ENCODE data around the gene ATP5IF1. TPM values are rescaled to one million over a fixed set of nuclear protein-coding genes. Genes with fewer than 3 reads are reported as not detected.
A peak's percentile ranks its signal among the peaks of the same experiment; 100 is the strongest.

The ATP5IF1 gene
- total RNA-seq, 2 donors from 2014 or later = 472 to 881 TPM

DNA sequence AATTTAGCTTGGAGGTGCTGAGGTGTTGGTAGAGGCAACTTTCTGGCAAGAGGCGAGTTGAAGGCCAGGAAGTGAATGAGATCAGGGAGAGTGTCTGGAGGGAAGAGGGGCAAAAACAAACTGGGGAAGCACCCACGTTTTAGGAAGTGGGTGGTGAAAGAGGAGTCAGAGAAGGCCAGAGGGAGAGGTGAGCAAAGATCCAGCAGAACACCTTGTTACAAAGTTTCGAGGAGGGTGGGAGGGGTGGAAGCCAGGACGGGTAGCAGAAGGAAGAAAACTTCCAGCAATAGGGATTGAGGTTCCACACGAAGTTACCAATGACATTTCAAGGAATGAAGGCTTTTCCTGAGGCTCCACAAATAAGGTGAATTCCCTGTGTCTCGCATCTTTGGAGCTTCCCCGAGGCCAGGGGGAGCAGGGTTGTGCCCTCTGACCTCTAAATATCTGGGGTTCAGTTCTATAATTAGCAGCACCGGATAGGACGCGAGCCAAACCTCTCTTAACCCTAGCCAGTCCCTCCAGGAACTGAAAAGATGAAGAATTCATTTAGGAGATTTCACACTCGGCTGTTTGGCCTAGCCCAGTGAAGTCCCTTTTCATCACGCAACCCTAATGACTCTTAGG lies 22.8 kb downstream of the ATP5IF1 start:
- Histone ChIP-seq H3K4me3 (peak overlapping the region in 1 of 2 donors; percentile 93), H3K9me3 (no peaks in the 10 kb centered on the region), H3K27me3 (no peaks in the 10 kb centered on the region), H3K27ac (peak overlapping the region; percentile 47 to 73), H3K36me3 (no peaks in the 10 kb centered on the region), H3K4me1 (peaks cover 0 to 28% of the 10 kb centered on the region in 2 donors)
- TF ChIP-seq, protein P1, sequence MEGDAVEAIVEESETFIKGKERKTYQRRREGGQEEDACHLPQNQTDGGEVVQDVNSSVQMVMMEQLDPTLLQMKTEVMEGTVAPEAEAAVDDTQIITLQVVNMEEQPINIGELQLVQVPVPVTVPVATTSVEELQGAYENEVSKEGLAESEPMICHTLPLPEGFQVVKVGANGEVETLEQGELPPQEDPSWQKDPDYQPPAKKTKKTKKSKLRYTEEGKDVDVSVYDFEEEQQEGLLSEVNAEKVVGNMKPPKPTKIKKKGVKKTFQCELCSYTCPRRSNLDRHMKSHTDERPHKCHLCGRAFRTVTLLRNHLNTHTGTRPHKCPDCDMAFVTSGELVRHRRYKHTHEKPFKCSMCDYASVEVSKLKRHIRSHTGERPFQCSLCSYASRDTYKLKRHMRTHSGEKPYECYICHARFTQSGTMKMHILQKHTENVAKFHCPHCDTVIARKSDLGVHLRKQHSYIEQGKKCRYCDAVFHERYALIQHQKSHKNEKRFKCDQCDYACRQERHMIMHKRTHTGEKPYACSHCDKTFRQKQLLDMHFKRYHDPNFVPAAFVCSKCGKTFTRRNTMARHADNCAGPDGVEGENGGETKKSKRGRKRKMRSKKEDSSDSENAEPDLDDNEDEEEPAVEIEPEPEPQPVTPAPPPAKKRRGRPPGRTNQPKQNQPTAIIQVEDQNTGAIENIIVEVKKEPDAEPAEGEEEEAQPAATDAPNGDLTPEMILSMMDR (IDR thresholded peaks at IDR 0.05) = no peak
- no peak for DNase-seq (ENCODE audit: low spot score)

DNA sequence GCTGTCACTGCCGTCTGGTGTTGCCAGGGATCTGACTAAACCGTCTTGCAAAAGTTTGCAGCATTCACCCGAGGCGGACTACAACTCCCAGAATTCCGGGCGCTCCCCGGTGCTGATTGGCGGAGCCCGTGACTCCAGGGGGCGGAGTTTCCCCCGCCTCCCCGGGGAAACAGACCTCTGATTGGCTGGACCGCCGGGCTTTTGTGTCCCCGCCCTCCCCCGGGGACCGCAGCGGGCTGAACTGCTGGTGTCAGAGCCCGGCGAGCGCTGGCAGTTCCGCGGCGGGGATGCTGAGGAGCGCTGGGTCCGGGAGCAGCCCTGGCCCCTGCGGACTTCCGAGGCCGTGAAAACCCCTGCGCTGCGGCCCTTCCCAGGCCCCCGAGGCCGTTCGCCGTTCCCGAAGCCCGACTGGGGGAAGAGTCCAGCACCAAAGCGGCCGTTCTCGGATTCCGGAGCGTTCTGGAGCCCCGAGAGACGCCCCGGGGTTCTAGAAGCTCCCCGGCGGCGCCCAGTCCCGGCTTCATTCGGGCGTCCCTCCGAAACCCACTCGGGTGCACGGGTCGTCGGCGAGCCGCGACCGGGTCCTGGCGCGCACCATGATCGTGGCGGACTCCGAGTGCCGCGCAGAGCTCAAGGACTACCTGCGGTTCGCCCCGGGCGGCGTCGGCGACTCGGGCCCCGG lies 23.5 kb downstream of the ATP5IF1 start, which contains the start of gene SESN2:
Gene SESN2 (plus strand): TSS at position 267 of the 682 bp plus-strand sequence. CDS start 330 bp downstream, at position 597.
- peaks cover 0 to 28% of the 10 kb centered on the region in 2 donors for H3K4me1 ChIP-seq
- peak within 1 kb of the TSS; percentile 90 to 93 for H3K27ac ChIP-seq
- DNase-seq (ENCODE audit: low spot score) = peak; percentile 100
- no peaks in the 10 kb centered on the region for H3K27me3 ChIP-seq
- H3K4me3 ChIP-seq = peak within 1 kb of the TSS; percentile 89 to 93
- TF ChIP-seq, protein P1 (IDR thresholded peaks at IDR 0.05) = no peak
- no peaks in the 10 kb centered on the region for H3K9me3 ChIP-seq
- no peaks in the 10 kb centered on the region for H3K36me3 ChIP-seq

DNA sequence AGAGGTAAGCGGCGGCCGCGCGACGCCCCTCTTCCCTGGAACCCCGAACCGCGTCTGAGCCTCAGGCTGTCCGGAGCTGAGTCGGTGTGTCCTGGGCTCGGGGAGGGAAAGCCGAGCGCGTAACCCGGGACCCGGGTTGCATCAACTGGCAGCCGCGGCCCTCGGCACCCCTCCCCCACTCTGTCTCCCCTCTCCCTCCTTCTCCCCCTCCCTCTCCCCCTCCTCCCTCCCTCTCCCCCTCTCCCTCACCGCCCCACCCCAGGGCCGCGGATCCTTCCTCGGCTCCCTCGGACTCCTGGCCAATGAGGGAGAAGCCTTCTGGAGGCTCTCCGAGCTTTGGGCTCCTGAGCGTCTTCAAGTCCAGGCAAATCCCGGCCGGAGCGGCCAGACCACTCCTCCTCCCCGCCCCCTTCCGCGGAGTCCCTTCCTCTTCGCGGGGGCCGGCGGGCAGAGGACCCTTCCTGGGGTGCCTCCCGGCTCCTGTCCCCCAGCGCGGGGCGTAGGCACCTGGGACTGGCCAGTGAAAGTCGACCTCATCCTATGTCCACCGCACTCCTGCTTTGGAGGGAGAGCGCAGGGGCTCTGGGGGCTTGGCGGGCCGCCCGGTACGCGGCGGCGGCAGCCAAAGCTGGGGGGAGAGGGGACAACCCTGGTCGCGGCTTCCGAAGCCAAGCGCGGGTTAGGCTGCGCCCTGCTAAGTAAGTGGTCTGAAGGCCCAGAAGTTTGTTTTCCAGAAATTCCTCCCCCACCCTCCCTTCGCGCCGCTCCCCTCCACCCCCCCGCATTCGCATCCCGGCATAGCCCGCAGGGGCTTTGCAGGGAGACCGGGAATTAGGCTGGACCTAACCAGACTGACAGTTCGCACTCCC lies 24.2 kb downstream of the ATP5IF1 start:
- H3K4me3 ChIP-seq = peak overlapping the region; percentile 89 to 93
- no peaks in the 10 kb centered on the region for H3K36me3 ChIP-seq
- H3K4me1 ChIP-seq = peaks cover 0 to 28% of the 10 kb centered on the region in 2 donors
- H3K27me3 ChIP-seq = no peaks in the 10 kb centered on the region
- peak overlapping the region; percentile 90 to 93 for H3K27ac ChIP-seq
- TF ChIP-seq, protein P1 (IDR thresholded peaks at IDR 0.05) = no peak
- no peaks in the 10 kb centered on the region for H3K9me3 ChIP-seq
- peak; percentile 84 for DNase-seq (ENCODE audit: low spot score)

DNA sequence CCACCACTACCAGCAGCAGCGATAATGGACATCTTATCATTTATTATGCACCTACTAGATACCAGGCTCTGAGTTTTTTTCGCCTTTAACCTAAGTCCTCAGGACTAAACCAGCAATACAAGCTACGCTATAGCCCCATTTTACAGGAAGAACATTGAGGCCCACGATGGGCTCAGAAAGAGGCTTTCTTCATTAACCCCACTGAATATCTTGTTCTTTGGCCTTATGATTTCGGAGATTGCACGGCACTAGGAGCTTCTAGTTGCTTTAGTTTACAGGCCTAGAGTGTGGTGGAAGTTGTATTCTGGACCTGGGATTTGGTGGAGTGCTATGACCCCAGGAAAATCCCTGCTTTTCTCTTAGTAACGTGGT lies 24.9 kb downstream of the ATP5IF1 start:
- H3K4me1 ChIP-seq = peaks cover 0 to 28% of the 10 kb centered on the region in 2 donors
- H3K9me3 ChIP-seq = no peaks in the 10 kb centered on the region
- peak overlapping the region; percentile 89 to 93 for H3K4me3 ChIP-seq
- DNase-seq (ENCODE audit: low spot score) = no peak
- H3K27ac ChIP-seq = peak overlapping the region in 1 of 2 donors; percentile 90
- no peaks in the 10 kb centered on the region for H3K36me3 ChIP-seq
- no peaks in the 10 kb centered on the region for H3K27me3 ChIP-seq
- TF ChIP-seq, protein P1 (IDR thresholded peaks at IDR 0.05) = no peak

DNA sequence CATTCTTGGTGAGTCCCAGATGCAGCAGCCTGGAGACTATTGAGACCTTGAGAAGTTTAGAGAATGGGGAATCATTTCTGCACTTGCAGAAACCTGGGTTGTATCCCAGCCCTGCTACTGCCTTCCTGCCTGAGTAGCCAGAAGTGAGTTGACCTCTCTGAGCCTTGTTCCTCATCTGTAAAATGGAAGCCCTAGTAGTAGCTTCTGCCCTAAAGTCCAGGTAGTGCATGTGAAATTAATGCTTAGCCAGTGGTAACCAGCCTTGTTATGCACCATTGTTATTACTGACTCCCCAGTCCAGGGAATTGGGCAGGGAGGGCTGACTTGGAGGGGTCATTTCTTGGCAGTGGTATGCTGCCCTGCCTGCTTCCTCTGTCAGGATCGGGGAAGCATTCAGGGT lies 29.0 kb downstream of the ATP5IF1 start:
- Histone ChIP-seq H3K4me1 (peaks cover 0 to 30% of the 10 kb centered on the region in 2 donors), H3K9me3 (no peaks in the 10 kb centered on the region), H3K36me3 (no peaks in the 10 kb centered on the region), H3K27me3 (no peaks in the 10 kb centered on the region), H3K4me3 (no peak overlapping the region), H3K27ac (no peak overlapping the region)
- TF ChIP-seq, protein P1 (IDR thresholded peaks at IDR 0.05) = no peak
- no peak for DNase-seq (ENCODE audit: low spot score)

Measured in right atrium auricular region (tissue), 2 donors.